Body of pancreas (tissue), 4 donors: ENCODE measurements around the gene CDC25C. TPM values are rescaled to one million over a fixed set of nuclear protein-coding genes. Genes with fewer than 3 reads are reported as not detected.

ENCODE experiments used
- ATAC-seq: fragments of 150-250 bp; one replicate; pipeline ENCODE4 v1.9.1; 2016
- DNase-seq, 4 donors: peaks; one replicate each; pipeline ENCODE4 v3.0.0-alpha.2; 2019
- H3K27ac ChIP-seq, 4 donors: fragments of 200-600 bp; sonication (generic); 1 replicate in 3 of 4; 2 replicates in 1 of 4; pipeline versions ENCODE4 v1.5.1 to v1.6.1; 2016 to 2019; ENCODE audit warnings: mild to moderate bottlenecking in 1 of 4, mixed read lengths in 1 of 4, moderate library complexity in 1 of 4
- H3K27me3 ChIP-seq, 2 donors: fragments of 200-600 bp; sonication (generic); one replicate each; pipeline ENCODE4 v1.6.0; 2016; ENCODE audit warnings: mild to moderate bottlenecking in 1 of 2
- H3K36me3 ChIP-seq, 2 donors: fragments of 200-600 bp; sonication (generic); replicated peaks in 1 of 2; 2 replicates each; pipeline ENCODE4 v1.5.1; 2016; ENCODE audit warnings: low read depth in 2 of 2; ENCODE audit not compliant: insufficient read depth in 1 of 2
- H3K4me1 ChIP-seq: fragments of 200-600 bp; sonication (generic); one replicate; pipeline ENCODE4 v1.6.0; 2016
- H3K4me3 ChIP-seq, 2 donors: fragments of 200-600 bp; sonication (generic); 1 replicate in 1 of 2; 2 replicates in 1 of 2; pipeline ENCODE4 v1.5.1; 2016 to 2019
- H3K9me3 ChIP-seq, 3 donors: fragments of 200-600 bp; sonication (generic); 1 replicate in 2 of 3; 2 replicates in 1 of 3; pipeline ENCODE4 v1.5.1; 2016
- POLR2A ChIP-seq, 3 donors: fragments of 450-650 bp; IDR thresholded peaks; one replicate each; pipeline ENCODE4 v1.6.1; 2016; ENCODE audit warnings: antibody characterized with exemption in 3 of 3, mild to moderate bottlenecking in 2 of 3
- WGBS, 2 donors: methylation state at CpG; one replicate each; pipeline ENCODE4 v1.1.5; 2017; 5-methylcytosine and 5-hydroxymethylcytosine counted together
- intact Hi-C: fragments of 100-400 bp; cut with DNase I; formaldehyde crosslinking; loops from one replicate; pipeline ENCODE4 v1.15.1; 2023
- total RNA-seq, 2 donors: library from RNA; depleted of rRNA; stranded (reverse); fragments of >200 nt; gene quantifications; one replicate each; pipeline ENCODE4 v1.1.0, GENCODE V29; 2016
- TF ChIP-seq, protein P1 (sequence below), 7 experiments: fragments of 450-650 bp in 4 of 7; fragments of 200-600 bp in 3 of 7; sonication (generic) in 3 of 7; IDR thresholded peaks; one replicate each; pipeline ENCODE4 v1.5.1; 2016 to 2019; ENCODE audit warnings: antibody characterized with exemption in 7 of 7

CDC25C gene
- total RNA-seq, 2 donors from 2014 or later = not detected

DNA sequence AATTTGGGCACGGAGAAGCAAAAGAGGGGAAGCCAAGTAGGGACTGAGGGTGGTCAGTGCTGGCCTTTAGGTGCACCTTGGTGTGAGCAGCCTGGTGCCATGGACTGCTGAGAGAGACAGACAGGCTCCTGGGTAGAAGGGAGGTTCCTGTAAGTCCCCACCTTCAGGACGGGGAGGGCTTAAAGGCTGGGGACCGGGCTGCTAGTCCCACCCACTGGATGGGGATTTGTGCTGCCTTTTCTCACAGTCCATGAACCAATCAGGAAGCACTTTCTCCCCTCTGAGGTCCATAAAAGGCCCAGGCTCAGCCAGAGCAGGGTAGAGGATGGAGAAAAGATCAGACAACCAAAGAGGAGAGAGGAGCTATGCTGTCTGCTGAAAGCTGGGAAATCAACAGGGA lies 15.2 kb downstream of the CDC25C start:
- 73 to 84% methylated on average over 3 of the region's 3 CpGs for WGBS, 2 donors
- DNase-seq (no peak), ATAC-seq (no peak)
- no peak for TF ChIP-seq POLR2A (IDR thresholded peaks at IDR 0.05)
- TF ChIP-seq, protein P1, sequence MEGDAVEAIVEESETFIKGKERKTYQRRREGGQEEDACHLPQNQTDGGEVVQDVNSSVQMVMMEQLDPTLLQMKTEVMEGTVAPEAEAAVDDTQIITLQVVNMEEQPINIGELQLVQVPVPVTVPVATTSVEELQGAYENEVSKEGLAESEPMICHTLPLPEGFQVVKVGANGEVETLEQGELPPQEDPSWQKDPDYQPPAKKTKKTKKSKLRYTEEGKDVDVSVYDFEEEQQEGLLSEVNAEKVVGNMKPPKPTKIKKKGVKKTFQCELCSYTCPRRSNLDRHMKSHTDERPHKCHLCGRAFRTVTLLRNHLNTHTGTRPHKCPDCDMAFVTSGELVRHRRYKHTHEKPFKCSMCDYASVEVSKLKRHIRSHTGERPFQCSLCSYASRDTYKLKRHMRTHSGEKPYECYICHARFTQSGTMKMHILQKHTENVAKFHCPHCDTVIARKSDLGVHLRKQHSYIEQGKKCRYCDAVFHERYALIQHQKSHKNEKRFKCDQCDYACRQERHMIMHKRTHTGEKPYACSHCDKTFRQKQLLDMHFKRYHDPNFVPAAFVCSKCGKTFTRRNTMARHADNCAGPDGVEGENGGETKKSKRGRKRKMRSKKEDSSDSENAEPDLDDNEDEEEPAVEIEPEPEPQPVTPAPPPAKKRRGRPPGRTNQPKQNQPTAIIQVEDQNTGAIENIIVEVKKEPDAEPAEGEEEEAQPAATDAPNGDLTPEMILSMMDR (IDR thresholded peaks at IDR 0.05) = no peak
- H3K27ac ChIP-seq = no peak overlapping the region
- H3K9me3 ChIP-seq = no peaks in the 10 kb centered on the region
- intact Hi-C loops = no loop called here
- H3K27me3 ChIP-seq = no peaks in the 10 kb centered on the region
- H3K36me3 ChIP-seq = no peaks in the 10 kb centered on the region
- H3K4me3 ChIP-seq = no peak overlapping the region
- H3K4me1 ChIP-seq = no peaks in the 10 kb centered on the region

DNA sequence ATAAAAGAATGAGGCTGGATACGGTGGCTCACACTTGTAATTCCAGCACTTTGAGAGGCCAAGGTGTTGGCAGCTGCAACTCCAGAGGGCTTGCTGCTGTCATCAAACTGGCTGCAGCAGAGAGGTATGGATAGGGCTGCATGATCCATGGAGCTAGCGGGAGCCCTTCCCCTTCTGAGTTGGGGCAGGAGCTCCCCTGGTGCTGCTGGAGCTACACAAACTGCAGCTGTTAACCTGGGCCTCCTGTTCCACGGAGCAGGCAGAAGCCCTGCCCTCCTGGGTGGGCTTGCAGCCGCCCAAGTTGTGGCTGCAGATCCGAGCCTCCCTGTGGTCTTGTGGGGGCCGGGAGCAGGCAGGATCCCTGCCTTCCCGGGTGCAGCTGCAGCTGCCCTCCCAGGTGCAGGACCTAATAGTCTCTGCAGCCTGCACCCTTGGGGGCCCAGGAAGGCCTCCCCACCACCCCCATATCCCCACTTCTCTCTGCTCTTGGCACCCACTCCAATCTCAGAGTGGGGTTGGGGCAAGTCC lies 15.8 kb downstream of the CDC25C start:
- WGBS, 2 donors = 78 to 87% methylated on average over 1 to 6 of the region's 7 CpGs
- no peaks in the 10 kb centered on the region for H3K4me1 ChIP-seq
- H3K9me3 ChIP-seq = no peaks in the 10 kb centered on the region
- DNase-seq = no peak
- no peak for ATAC-seq
- H3K36me3 ChIP-seq = no peaks in the 10 kb centered on the region
- no peak for TF ChIP-seq POLR2A (IDR thresholded peaks at IDR 0.05)
- TF ChIP-seq, protein P1 (IDR thresholded peaks at IDR 0.05) = no peak
- H3K27ac ChIP-seq = no peak overlapping the region
- H3K4me3 ChIP-seq = no peak overlapping the region
- intact Hi-C loops = no loop called here
- no peaks in the 10 kb centered on the region for H3K27me3 ChIP-seq

DNA sequence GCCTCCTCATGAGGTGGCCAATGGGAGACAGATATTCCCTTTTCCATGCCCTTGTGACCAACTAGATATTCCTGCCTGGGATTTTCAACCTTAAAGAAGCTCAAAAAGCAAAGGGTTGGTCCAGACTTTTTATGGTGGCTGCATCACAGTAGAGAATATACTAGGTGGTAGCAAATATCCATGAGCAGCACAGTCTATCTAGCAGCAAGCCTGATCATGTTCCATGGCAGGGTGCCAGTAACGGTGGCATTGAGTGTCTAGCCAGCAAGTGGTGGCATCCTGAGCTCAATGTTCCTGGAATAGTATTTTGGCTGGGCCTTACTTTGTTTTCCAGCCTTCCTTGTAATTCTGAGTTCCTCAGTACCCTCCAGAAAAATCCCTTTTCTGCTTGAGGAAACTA lies 25.8 kb downstream of the CDC25C start:
- ATAC-seq (no peak), DNase-seq (peak; percentile 23 to 69 (median 50))
- H3K9me3 ChIP-seq = no peaks in the 10 kb centered on the region
- intact Hi-C loops = no loop called here
- no peaks in the 10 kb centered on the region for H3K27me3 ChIP-seq
- no peaks in the 10 kb centered on the region for H3K36me3 ChIP-seq
- no peak overlapping the region for H3K27ac ChIP-seq
- H3K4me3 ChIP-seq = no peak overlapping the region
- TF ChIP-seq, protein P1 (IDR thresholded peaks at IDR 0.05) = no peak
- TF ChIP-seq POLR2A (IDR thresholded peaks at IDR 0.05) = no peak
- H3K4me1 ChIP-seq = no peaks in the 10 kb centered on the region
- WGBS, 2 donors = 19 to 40% methylated on average over 1 of the region's 1 CpG

DNA sequence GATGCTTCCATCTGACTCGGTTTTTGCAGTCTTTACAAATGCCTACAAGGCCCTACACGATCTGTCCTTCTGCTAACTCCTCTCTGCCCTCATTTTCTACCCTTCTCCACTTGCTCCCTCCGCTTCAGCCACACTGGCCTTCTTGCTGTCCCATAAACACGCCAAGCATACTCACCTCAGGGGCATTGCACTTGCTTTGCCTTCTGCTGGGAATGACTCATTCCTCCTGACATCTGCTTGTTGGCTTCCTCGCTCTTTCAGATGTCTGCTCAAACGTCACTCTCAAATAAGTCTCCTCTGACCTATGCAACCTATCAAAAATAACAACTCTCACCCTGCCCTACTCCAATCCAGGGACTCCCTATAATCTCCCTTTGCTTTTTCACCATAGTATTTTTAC lies 28.2 kb downstream of the CDC25C start:
- TF ChIP-seq, protein P1 (IDR thresholded peaks at IDR 0.05) = no peak
- no peak for TF ChIP-seq POLR2A (IDR thresholded peaks at IDR 0.05)
- no peaks in the 10 kb centered on the region for H3K36me3 ChIP-seq
- ATAC-seq (no peak), DNase-seq (no peak)
- H3K9me3 ChIP-seq = no peaks in the 10 kb centered on the region
- H3K4me1 ChIP-seq = no peaks in the 10 kb centered on the region
- H3K27ac ChIP-seq = no peak overlapping the region
- 89 to 90% methylated on average over 6 of the region's 6 CpGs for WGBS, 2 donors
- no peak overlapping the region for H3K4me3 ChIP-seq
- no peaks in the 10 kb centered on the region for H3K27me3 ChIP-seq
- intact Hi-C loops = no loop called here

DNA sequence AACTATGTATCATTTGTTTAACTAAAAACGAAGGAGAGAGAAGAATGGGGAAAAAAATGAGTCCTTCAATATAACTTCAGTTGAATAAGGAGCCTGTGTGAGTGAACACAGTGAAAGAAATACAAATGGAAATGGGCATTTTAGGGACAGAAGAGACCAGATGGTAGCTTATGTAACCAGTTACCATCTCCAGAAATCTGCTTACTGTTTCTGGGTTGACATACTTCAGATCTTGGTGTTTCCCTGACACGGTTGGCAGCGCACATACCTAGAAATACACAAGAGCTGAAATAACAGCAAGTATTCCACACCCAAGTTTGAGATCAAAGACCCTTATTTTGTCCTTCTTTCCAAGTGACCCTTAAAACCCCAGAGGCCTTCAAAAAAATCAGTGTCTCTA lies 42.3 kb downstream of the CDC25C start:
- TF ChIP-seq, protein P1 (IDR thresholded peaks at IDR 0.05) = no peak
- no peak for TF ChIP-seq POLR2A (IDR thresholded peaks at IDR 0.05)
- ATAC-seq (no peak), DNase-seq (no peak)
- WGBS, 2 donors = 80 to 83% methylated on average over 3 of the region's 3 CpGs
- H3K27ac ChIP-seq = no peak overlapping the region
- no peak overlapping the region for H3K4me3 ChIP-seq
- no peaks in the 10 kb centered on the region for H3K36me3 ChIP-seq
- H3K4me1 ChIP-seq = no peaks in the 10 kb centered on the region
- intact Hi-C loops = no loop called here
- H3K9me3 ChIP-seq = no peaks in the 10 kb centered on the region
- no peaks in the 10 kb centered on the region for H3K27me3 ChIP-seq
